ENCODE results near the gene CLPTM1. TPM values are rescaled to one million over a fixed set of nuclear protein-coding genes. Genes with fewer than 3 reads are reported as not detected.

CLPTM1 gene
- polyA plus RNA-seq, 3 donors = 14.7 to 84.3 (median 20.0) TPM

- no peak overlapping the region for H3K27ac ChIP-seq (ENCODE audit: low read depth in 1 of 2, low read length in 2 of 2)
- WGBS (ENCODE audit: insufficient coverage) = 85% methylated on average over 5 of the region's 9 CpGs
Measured at GRCh38 chr19:44958090-44958489, 2.9 kb downstream of the CLPTM1 start.

GRCh38 chr19:44959691-44960090 lies 4.5 kb downstream of the CLPTM1 start:
- Histone ChIP-seq H3K4me2 (replicated peaks; ENCODE audit: extremely low read depth, low read length, poor library complexity, severe bottlenecking) (no peak overlapping the region), H3K79me2 (ENCODE audit: insufficient read depth, low read length) (peaks cover 78% of the 10 kb centered on the region), H3K27ac (ENCODE audit: low read depth in 1 of 2, low read length in 2 of 2) (no peak overlapping the region), H3K4me3 (replicated peaks in 1 of 3; ENCODE audit: low read depth in 2 of 3, low read length in 3 of 3) (no peak overlapping the region), H2AFZ (ENCODE audit: insufficient read depth, low read depth, low read length, poor library complexity, severe bottlenecking) (no peak overlapping the region), H4K20me1 (ENCODE audit: insufficient read depth, low read length) (peaks cover 66% of the 10 kb centered on the region), H3K9ac (ENCODE audit: insufficient read depth, low read length, poor library complexity, severe bottlenecking) (no peak overlapping the region), H3K36me3 (replicated peaks in 1 of 2; ENCODE audit: control insufficient read depth in 1 of 2, insufficient read depth in 2 of 2, low read length in 2 of 2) (peaks cover 31 to 47% of the 10 kb centered on the region in 2 donors), H3K27me3 (ENCODE audit: control insufficient read depth in 2 of 2, insufficient read depth in 2 of 2, low read length in 2 of 2) (no peaks in the 10 kb centered on the region), H3K9me3 (replicated peaks in 1 of 2; ENCODE audit: control insufficient read depth in 1 of 2, insufficient read depth in 1 of 2, low read length in 2 of 2) (no peaks in the 10 kb centered on the region), H3K4me1 (ENCODE audit: control insufficient read depth in 1 of 2, insufficient read depth in 2 of 2, low read length in 2 of 2) (peaks cover 14 to 21% of the 10 kb centered on the region in 2 donors)
- Mint-ChIP-seq H3K27ac (peak overlapping the region in 3 of 7 donors; percentile 42 to 54 (median 44)), H3K4me3 (no peak overlapping the region), H3K27me3 (ENCODE audit: low read depth in 3 of 3) (no peaks in the 10 kb centered on the region), H3K9me3 (no peaks in the 10 kb centered on the region), H3K4me1 (peaks cover 31% of the 10 kb centered on the region), H3K36me3 (peaks cover 32 to 48% of the 10 kb centered on the region in 2 donors)
- intact Hi-C loops (cut with micrococcal nuclease) = loop anchor here (5.0 kb wide), 2 partner anchors 33 to 112 kb away; partner anchors contain the start of gene NECTIN2 (in 1 of the 2)
- DNase-seq = no peak
- TF ChIP-seq, protein P1, sequence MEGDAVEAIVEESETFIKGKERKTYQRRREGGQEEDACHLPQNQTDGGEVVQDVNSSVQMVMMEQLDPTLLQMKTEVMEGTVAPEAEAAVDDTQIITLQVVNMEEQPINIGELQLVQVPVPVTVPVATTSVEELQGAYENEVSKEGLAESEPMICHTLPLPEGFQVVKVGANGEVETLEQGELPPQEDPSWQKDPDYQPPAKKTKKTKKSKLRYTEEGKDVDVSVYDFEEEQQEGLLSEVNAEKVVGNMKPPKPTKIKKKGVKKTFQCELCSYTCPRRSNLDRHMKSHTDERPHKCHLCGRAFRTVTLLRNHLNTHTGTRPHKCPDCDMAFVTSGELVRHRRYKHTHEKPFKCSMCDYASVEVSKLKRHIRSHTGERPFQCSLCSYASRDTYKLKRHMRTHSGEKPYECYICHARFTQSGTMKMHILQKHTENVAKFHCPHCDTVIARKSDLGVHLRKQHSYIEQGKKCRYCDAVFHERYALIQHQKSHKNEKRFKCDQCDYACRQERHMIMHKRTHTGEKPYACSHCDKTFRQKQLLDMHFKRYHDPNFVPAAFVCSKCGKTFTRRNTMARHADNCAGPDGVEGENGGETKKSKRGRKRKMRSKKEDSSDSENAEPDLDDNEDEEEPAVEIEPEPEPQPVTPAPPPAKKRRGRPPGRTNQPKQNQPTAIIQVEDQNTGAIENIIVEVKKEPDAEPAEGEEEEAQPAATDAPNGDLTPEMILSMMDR (IDR thresholded peaks at IDR 0.05) = no peak
- WGBS (ENCODE audit: insufficient coverage) = 100% methylated on average over 3 of the region's 5 CpGs

More at GRCh38 chr19:44958090-44958489, 2.9 kb downstream of the CLPTM1 start:
- Mint-ChIP-seq H3K4me1 (peaks cover 41% of the 10 kb centered on the region), H3K4me3 (no peak overlapping the region), H3K9me3 (no peaks in the 10 kb centered on the region), H3K27ac (peak overlapping the region in 3 of 7 donors; percentile 1 to 80 (median 13)), H3K36me3 (peaks cover 26 to 34% of the 10 kb centered on the region in 2 donors), H3K27me3 (ENCODE audit: low read depth in 3 of 3) (no peaks in the 10 kb centered on the region)
- Histone ChIP-seq H4K20me1 (ENCODE audit: insufficient read depth, low read length) (peaks cover 64% of the 10 kb centered on the region), H3K4me1 (ENCODE audit: control insufficient read depth in 1 of 2, insufficient read depth in 2 of 2, low read length in 2 of 2) (peaks cover 23 to 32% of the 10 kb centered on the region in 2 donors), H3K36me3 (replicated peaks in 1 of 2; ENCODE audit: control insufficient read depth in 1 of 2, insufficient read depth in 2 of 2, low read length in 2 of 2) (peaks cover 25 to 34% of the 10 kb centered on the region in 2 donors), H3K27me3 (ENCODE audit: control insufficient read depth in 2 of 2, insufficient read depth in 2 of 2, low read length in 2 of 2) (no peaks in the 10 kb centered on the region), H3K9ac (ENCODE audit: insufficient read depth, low read length, poor library complexity, severe bottlenecking) (no peak overlapping the region), H3K4me2 (replicated peaks; ENCODE audit: extremely low read depth, low read length, poor library complexity, severe bottlenecking) (no peak overlapping the region), H2AFZ (ENCODE audit: insufficient read depth, low read depth, low read length, poor library complexity, severe bottlenecking) (no peak overlapping the region), H3K4me3 (replicated peaks in 1 of 3; ENCODE audit: low read depth in 2 of 3, low read length in 3 of 3) (no peak overlapping the region), H3K9me3 (replicated peaks in 1 of 2; ENCODE audit: control insufficient read depth in 1 of 2, insufficient read depth in 1 of 2, low read length in 2 of 2) (no peaks in the 10 kb centered on the region), H3K79me2 (ENCODE audit: insufficient read depth, low read length) (peaks cover 85% of the 10 kb centered on the region)
- TF ChIP-seq, protein P1 (IDR thresholded peaks at IDR 0.05) = no peak
- no peak for DNase-seq
- intact Hi-C loops (cut with micrococcal nuclease) = loop anchor here (5.0 kb wide), 2 partner anchors 34 to 111 kb away; partner anchors contain the start of gene NECTIN2 (in 1 of the 2)
